HG03354 (cell line): ENCODE measurements around the gene APOC3.
A peak's percentile ranks its signal among the peaks of the same experiment; 100 is the strongest.

Experiments used
- ATAC-seq: cut with Tn5 transposase; IDR thresholded peaks from one replicate; pipeline ENCODE4 v1.9.1; 2021; ENCODE audit warnings: mild to moderate bottlenecking; ENCODE audit not compliant: unreplicated experiment, poor library complexity, severe bottlenecking

Gene APOC3

DNA sequence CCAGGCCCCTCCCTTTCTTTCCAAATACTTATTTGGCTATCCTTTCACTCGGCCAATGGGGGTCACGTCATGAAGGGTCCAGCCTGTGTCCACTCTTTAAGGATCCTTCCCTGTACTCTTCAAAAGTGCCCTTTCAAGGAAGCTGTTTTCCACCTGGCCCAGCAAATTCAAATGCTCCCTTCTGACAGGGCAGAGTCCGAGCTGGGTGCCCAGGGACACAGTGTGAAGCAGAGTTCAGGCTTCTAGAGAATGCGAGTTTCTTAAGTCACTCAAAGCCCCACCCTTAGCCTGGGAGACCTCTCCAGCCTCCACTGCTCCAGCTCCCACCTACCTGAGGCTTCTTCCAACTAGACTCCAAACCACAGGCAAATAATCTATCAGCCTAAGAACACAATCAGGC is 13.2 kb downstream of the APOC3 start:
- ATAC-seq, result no peak

DNA sequence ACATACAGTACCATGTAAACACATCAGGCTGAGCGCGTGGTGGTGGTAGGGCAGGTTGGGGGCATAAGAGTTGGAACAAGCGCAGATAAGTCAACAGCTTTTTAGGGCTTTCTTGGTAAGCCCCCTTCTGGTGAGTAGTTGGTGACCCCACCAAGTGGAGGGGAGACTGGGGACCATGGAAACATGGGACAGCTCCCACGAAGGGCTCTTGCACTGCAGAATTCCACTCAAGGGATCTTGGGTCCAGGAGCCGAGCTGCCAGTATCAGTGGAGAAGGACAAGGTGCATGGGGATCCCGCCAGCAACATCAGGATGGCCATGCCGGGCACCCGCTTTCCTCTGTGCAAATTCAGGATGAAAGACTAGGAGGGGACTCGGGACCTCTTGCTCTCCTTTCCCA is 14.0 kb downstream of the APOC3 start:
- no peak for ATAC-seq

DNA sequence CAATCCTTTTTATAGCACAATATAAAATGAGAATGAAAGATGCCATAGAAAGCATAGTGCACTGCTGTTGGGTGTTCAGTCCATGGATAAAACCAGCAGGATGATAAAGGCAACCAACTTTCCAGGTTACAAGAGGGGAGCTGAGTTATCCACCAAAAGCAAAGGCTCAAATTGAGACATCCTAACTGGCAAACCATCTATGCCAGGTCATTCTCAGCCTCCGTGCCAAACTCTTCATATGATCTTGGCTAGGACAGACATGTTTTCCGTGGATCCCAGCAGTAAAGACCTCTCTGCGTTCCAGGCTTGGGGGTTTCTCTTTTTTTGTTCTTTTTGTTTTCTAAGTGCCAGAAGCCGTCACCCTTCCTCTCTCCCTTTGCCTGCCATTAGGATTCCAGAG is 15.0 kb downstream of the APOC3 start:
- ATAC-seq, result no peak

GRCh38 chr11:116847612-116848011 is 17.9 kb downstream of the APOC3 start:
- no peak for ATAC-seq

DNA sequence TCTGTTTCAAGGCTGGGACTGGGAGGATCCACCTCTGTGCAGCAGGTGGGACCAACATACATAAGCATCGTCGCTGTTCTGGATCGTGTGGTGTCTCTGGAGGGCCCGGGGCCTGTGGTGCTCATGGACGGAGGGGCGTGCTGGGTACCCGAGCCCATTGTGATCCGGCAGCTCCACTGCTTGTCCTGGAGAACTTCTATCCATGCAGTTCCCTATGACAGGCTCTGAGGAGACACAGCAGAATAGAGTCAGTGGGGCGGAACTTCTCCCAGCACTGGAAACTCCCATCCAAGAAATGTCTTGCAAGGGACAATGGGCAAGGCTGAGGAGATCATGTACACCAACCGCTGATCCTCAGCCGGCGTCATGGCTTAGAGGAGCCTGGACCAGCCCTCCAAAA is 19.4 kb downstream of the APOC3 start:
- ATAC-seq, result no peak

GRCh38 chr11:116849486-116849885 is 19.8 kb downstream of the APOC3 start:
- ATAC-seq, result no peak

DNA sequence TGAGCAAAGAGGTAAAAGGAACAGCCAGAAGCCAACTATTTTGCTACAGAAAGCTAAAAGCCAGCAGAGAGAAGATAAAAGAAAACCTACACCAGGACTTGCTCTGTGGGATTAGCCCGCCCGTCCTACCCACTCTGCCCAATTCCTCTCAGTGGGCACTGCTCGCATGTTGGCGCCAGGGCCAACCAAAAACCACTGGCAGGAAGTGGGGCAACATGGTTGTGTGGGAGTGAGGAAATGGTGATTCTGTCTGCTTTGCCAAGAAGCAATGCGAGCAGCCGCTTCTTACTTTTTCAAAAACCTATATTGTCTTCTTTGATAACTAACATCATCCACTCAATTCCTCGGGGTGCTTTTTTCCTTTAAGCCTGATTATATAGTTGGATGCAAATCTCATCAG is 21.9 kb downstream of the APOC3 start:
- ATAC-seq, result no peak

- peak; percentile 38 for ATAC-seq
Observed at GRCh38 chr11:116852261-116853031, 22.7 kb downstream of the APOC3 start.

DNA sequence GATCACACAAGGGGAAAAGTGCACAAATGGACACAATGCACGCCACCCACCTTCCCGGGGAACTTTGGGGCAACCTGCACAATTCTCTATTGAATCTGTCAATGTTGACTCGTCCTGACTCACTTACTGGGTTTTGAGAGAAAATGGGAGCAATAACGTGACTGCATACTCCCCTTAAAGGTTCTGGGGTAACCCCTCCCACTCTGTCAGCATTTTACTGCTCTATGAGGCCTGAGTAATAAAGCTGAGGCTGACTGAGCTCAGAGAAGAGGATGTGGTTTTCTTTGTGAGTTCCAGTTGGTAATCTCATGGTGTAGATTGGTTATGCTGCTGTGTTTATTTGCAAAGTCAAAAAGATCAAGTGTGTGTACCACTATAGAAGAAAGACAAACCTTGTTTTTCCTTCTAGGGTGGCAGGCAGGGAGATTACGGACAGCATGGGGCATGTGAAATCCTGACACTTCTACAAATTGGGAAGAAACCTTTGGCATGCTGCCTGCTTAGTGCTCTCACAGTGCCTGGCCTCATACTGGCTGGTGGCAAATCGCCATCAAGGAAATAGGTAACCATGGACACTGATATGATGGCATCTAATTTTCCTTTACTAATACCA is 23.9 kb downstream of the APOC3 start:
- peak; percentile 97 for ATAC-seq

GRCh38 chr11:116855413-116855812 is 25.7 kb downstream of the APOC3 start:
- ATAC-seq, result no peak

GRCh38 chr11:116856423-116856822 is 26.7 kb downstream of the APOC3 start:
- no peak for ATAC-seq

DNA sequence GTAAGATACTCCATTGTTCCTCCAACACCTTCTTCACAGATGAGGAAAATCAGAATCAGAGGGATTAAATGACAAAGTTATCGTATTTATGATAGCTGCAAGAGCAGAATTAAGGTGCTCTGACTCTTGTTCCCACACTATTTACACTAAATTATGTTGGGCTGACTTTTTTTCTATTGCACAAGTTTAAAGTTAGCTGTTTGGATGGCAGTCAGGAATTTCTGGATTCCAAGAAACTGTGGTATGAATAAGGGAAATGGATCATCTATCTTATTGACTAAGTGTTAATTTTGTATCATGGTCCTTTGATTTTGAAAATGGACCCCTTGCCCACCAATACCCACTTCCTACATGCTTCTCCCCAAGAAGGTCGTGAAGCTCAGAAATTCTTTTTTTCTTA is 27.6 kb downstream of the APOC3 start:
- no peak for ATAC-seq

DNA sequence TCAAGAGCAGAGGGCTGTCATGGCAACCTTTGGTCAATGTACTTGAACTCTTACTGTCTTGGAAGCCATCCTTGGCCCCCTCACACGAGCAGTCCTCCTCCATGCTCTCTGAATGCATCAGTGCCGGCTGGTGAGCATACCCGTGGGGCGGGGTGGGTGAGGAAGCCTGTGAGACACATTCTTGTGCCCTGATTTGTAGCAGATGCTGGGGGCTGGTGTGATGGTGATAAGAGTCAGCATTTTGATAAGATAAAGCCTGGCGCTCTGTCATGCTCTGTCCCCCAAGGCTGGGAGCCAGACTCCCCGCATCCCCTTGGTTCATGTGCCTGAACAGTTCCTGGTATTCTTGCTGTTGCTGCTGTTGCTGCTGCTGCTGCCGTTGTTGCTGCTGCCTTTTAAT is 28.2 kb downstream of the APOC3 start:
- no peak for ATAC-seq

DNA sequence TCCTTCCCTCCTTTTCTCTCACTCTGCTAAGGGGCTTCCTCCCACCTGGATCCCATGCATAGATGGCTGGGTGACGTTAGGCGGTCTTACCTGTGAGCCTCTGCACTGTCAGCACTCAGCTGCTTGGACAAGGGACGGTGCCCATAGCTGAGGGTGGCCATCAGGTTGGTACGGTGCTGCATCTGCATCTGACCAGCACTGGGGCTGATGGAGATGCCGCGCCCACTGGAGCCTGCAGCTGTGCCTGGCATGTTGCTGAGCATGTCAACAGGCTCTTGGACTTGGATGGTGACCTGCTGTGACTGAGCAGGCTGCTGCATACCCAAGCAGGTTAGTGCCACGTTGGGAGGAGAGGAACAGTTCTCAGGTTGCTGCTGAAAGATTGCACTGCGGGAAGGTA is 29.5 kb downstream of the APOC3 start:
- no peak for ATAC-seq

GRCh38 chr11:116860303-116860702 is 30.6 kb downstream of the APOC3 start:
- ATAC-seq, result no peak

GRCh38 chr11:116861539-116861938 is 31.8 kb downstream of the APOC3 start:
- no peak for ATAC-seq

GRCh38 chr11:116862185-116862584 is 32.5 kb downstream of the APOC3 start:
- no peak for ATAC-seq

DNA sequence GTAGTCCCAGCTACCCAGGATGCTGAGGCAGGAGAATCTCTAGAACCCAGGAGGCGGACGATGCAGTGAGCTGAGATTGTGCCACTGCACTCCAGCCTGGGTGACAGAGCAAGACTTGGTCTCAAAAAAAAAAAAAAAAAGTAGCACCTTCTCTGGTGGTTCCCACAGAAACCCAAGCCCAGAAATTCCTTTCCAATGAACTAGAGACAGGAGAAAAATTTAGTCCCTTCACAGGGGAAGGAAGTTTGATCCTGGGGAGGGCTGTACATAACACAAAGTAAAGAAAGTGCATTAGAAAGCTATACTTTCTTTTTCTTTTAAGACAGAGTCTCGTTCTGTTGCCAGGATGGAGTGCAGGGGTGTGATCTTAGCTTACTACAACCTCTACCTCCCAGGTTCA is 33.2 kb downstream of the APOC3 start:
- no peak for ATAC-seq

DNA sequence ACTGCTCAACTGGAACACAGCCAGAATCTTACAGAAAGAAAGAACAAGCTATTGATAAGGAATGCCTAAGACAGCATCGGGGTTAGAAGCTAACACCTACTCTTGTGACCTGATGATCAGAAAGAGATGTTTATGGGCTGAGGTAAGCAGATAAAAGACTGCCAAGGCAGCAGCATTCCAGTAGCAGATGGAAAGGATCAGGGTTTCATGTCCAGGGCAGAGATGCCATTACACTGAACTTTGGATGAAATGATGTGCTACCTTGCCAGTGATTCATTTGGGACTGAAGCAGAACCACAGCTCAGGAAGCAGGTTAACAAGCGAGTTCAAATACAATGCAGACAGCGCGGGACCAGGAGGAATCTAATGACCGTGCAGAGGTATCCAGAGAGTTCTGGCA is 34.8 kb downstream of the APOC3 start:
- no peak for ATAC-seq

GRCh38 chr11:116865696-116866095 is 36.0 kb downstream of the APOC3 start:
- no peak for ATAC-seq

DNA sequence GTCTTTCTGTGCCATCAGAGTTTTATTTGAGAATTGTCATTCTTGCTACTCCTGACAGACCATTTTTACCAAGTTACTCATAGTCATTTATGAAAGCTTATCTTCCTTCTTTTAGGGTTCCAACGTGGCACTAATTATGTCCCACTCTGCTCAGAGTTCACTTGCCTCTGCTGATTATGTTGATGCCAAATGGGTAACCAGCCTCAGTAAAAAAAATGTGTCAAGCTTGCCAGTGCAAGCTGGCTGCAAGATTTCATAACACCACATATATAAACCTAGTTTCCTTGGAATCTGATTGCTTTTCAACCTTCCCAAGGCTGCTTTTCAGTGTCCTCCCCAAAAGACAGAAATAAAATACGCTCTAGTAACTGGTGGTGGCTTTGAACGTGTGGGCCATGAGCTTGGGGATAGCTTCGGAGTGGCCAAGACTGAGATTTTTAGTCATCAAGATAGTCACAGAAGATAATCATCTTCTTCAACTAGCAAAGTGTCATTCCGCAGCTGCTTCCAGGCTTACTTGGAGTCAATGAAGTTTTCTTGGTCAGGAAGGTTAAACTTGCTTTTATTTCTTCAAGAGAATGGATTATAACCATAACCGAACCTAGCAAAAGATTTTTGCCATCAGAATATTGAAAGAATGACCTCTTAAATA is 37.2 kb downstream of the APOC3 start:
- ATAC-seq, result no peak
